T-helper 17 cell (primary cell): Measurements from ENCODE around the gene ALG1L2. TPM values are rescaled to one million over a fixed set of nuclear protein-coding genes. Genes with fewer than 3 reads are reported as not detected.
"Not testable (repeated sequence)": the region's sequence is repeated elsewhere in the genome, so short reads cannot be mapped to it uniquely, and the experiment has no call there.

Experiments
- ATAC-seq: fragments of 150-1000 bp; cut with Tn5 transposase; 2 replicates; pipeline ENCODE4 v1.10.0; 2021; ENCODE audit warnings: mild to moderate bottlenecking, moderate library complexity
- DNase-seq, 3 donors: peaks; one replicate each; pipeline versions ENCODE4 v3.0.0 to v3.0.0-alpha.2; 2020 to 2021
- H3K9me3 ChIP-seq: one replicate; pipeline ENCODE4 v1.7.0; 2013; ENCODE audit warnings: low read length, mild to moderate bottlenecking; ENCODE audit not compliant: control insufficient read depth, poor library complexity, severe bottlenecking
- H3K27ac Mint-ChIP-seq: one replicate; pipeline ENCODE4 v1.8.0; 2022; ENCODE audit warnings: mild to moderate bottlenecking, moderate library complexity, mixed read lengths
- H3K27me3 Mint-ChIP-seq: one replicate; pipeline ENCODE4 v1.8.0; 2022; ENCODE audit warnings: mixed read lengths
- H3K36me3 Mint-ChIP-seq: one replicate; pipeline ENCODE4 v1.8.0; 2022; ENCODE audit warnings: low read depth, mixed read lengths
- H3K4me1 Mint-ChIP-seq: one replicate; pipeline ENCODE4 v1.8.0; 2022; ENCODE audit warnings: mild to moderate bottlenecking, mixed read lengths
- H3K4me3 Mint-ChIP-seq: one replicate; pipeline ENCODE4 v1.8.0; 2022; ENCODE audit warnings: mild to moderate bottlenecking, moderate library complexity, mixed read lengths
- total RNA-seq, 4 donors: library from RNA in 2 of 4; stranded (reverse) in 2 of 4; gene quantifications; one replicate each; pipeline ENCODE4 v1.2.3 and lab custom pipeline; 2022 to 2026

ALG1L2 gene
- total RNA-seq, 2 donors from 2014 or later = 1.0 to 1.9 TPM

- not testable (repeated sequence) for H3K36me3 Mint-ChIP-seq, H3K9me3 ChIP-seq, ATAC-seq, H3K4me3 Mint-ChIP-seq, DNase-seq, H3K4me1 Mint-ChIP-seq, H3K27me3 Mint-ChIP-seq
- H3K27ac Mint-ChIP-seq = peak overlapping the region; percentile 67
These were observed 17.2 kb downstream of the ALG1L2 start for GRCh38 chr3:130098639-130099385.

GRCh38 chr3:130102545-130102944 lies 20.9 kb downstream of the ALG1L2 start:
- DNase-seq, ATAC-seq, H3K27ac Mint-ChIP-seq, H3K27me3 Mint-ChIP-seq, H3K9me3 ChIP-seq, H3K4me3 Mint-ChIP-seq, H3K36me3 Mint-ChIP-seq: not testable (repeated sequence)
- H3K4me1 Mint-ChIP-seq = peaks cover 13% of the 10 kb centered on the region

- DNase-seq, ATAC-seq, H3K36me3 Mint-ChIP-seq: not testable (repeated sequence)
These were observed 22.6 kb downstream of the ALG1L2 start for GRCh38 chr3:130104191-130104590.

GRCh38 chr3:130107333-130107995 lies 25.8 kb downstream of the ALG1L2 start:
- not testable (repeated sequence) for H3K4me3 Mint-ChIP-seq, H3K27me3 Mint-ChIP-seq, H3K36me3 Mint-ChIP-seq, ATAC-seq, DNase-seq, H3K27ac Mint-ChIP-seq, H3K9me3 ChIP-seq
- H3K4me1 Mint-ChIP-seq = peaks cover 19% of the 10 kb centered on the region

More at GRCh38 chr3:130104191-130104590, 22.6 kb downstream of the ALG1L2 start:
- H3K27ac Mint-ChIP-seq, H3K9me3 ChIP-seq, H3K4me3 Mint-ChIP-seq, H3K27me3 Mint-ChIP-seq, H3K4me1 Mint-ChIP-seq: not testable (repeated sequence)

- not testable (repeated sequence) for H3K27me3 Mint-ChIP-seq, H3K36me3 Mint-ChIP-seq, H3K27ac Mint-ChIP-seq, H3K9me3 ChIP-seq, ATAC-seq, DNase-seq, H3K4me3 Mint-ChIP-seq
- H3K4me1 Mint-ChIP-seq = peaks cover 22% of the 10 kb centered on the region
These were observed 27.4 kb downstream of the ALG1L2 start for GRCh38 chr3:130108836-130109585.

GRCh38 chr3:130110386-130111169 lies 28.9 kb downstream of the ALG1L2 start:
- not testable (repeated sequence) for DNase-seq, H3K27me3 Mint-ChIP-seq, H3K9me3 ChIP-seq, ATAC-seq, H3K36me3 Mint-ChIP-seq
- Mint-ChIP-seq H3K4me1 (peaks cover 21% of the 10 kb centered on the region), H3K4me3 (peak overlapping the region; percentile 91), H3K27ac (peak overlapping the region; percentile 89)

- no peaks in the 10 kb centered on the region for H3K36me3 Mint-ChIP-seq
- ATAC-seq = peak; percentile 100
- peaks cover 15% of the 10 kb centered on the region for H3K4me1 Mint-ChIP-seq
- H3K27ac Mint-ChIP-seq = peak overlapping the region; percentile 89
- no peaks in the 10 kb centered on the region for H3K27me3 Mint-ChIP-seq
- peak; percentile 97 to 100 (median 99) for DNase-seq
- no peaks in the 10 kb centered on the region for H3K9me3 ChIP-seq
- H3K4me3 Mint-ChIP-seq = peak overlapping the region; percentile 91
These were observed 29.7 kb downstream of the ALG1L2 start for GRCh38 chr3:130111185-130111864.

- ATAC-seq = peak; percentile 71
- not testable (repeated sequence) for H3K9me3 ChIP-seq, H3K36me3 Mint-ChIP-seq, H3K27me3 Mint-ChIP-seq
- Mint-ChIP-seq H3K4me1 (peaks cover 15% of the 10 kb centered on the region), H3K27ac (peak overlapping the region; percentile 89), H3K4me3 (peak overlapping the region; percentile 91)
- peak; percentile 95 to 98 (median 98) for DNase-seq
These were observed 30.5 kb downstream of the ALG1L2 start for GRCh38 chr3:130111865-130112747.

GRCh38 chr3:130112748-130113073 lies 31.1 kb downstream of the ALG1L2 start:
- Mint-ChIP-seq H3K4me1 (peaks cover 15% of the 10 kb centered on the region), H3K27ac (peak overlapping the region; percentile 85), H3K4me3 (peak overlapping the region; percentile 91)
- not testable (repeated sequence) for ATAC-seq, H3K9me3 ChIP-seq, H3K36me3 Mint-ChIP-seq, DNase-seq, H3K27me3 Mint-ChIP-seq

GRCh38 chr3:130115400-130115799 lies 33.8 kb downstream of the ALG1L2 start:
- peaks cover 11% of the 10 kb centered on the region for H3K4me1 Mint-ChIP-seq
- not testable (repeated sequence) for H3K4me3 Mint-ChIP-seq, DNase-seq, H3K27me3 Mint-ChIP-seq, H3K27ac Mint-ChIP-seq, H3K9me3 ChIP-seq, H3K36me3 Mint-ChIP-seq, ATAC-seq

- no peaks in the 10 kb centered on the region for H3K9me3 ChIP-seq
- no peak for ATAC-seq
- Mint-ChIP-seq H3K36me3 (no peaks in the 10 kb centered on the region), H3K4me3 (no peak overlapping the region), H3K27ac (no peak overlapping the region), H3K4me1 (peaks cover 2% of the 10 kb centered on the region), H3K27me3 (peaks cover 2% of the 10 kb centered on the region)
- DNase-seq = no peak
These were observed 36.3 kb downstream of the ALG1L2 start for GRCh38 chr3:130117933-130118332.

GRCh38 chr3:130119824-130120223 lies 38.2 kb downstream of the ALG1L2 start:
- not testable (repeated sequence) for H3K9me3 ChIP-seq, H3K27me3 Mint-ChIP-seq, H3K4me3 Mint-ChIP-seq, H3K27ac Mint-ChIP-seq, H3K36me3 Mint-ChIP-seq, H3K4me1 Mint-ChIP-seq, ATAC-seq, DNase-seq
